SH-SY5Y (cell line): ENCODE results near the gene SMAD3.

Experiments
- GATA2 ChIP-seq: IDR thresholded peaks from 2 replicates; pipeline ENCODE4 v1.6.1; 2011; ENCODE audit warnings: mild to moderate bottlenecking, low read depth, low read length
- GATA3 ChIP-seq: IDR thresholded peaks from 2 replicates; pipeline ENCODE4 v1.6.1; 2011; ENCODE audit warnings: low read depth, mild to moderate bottlenecking, low read length, moderate library complexity

GRCh38 chr15:67017311-67017710 is 48.1 kb upstream of the SMAD3 start:
- no peak for TF ChIP-seq GATA3
- no peak for TF ChIP-seq GATA2
